Globus pallidus (tissue), 1 donor: Measurements from ENCODE around the gene VASN.
"Not testable (repeated sequence)": the region's sequence is repeated elsewhere in the genome, so short reads cannot be mapped to it uniquely, and the experiment has no call there.

Experiments
- DNase-seq: peaks from one replicate; pipeline ENCODE4 v3.0.0-alpha.2; 2015; ENCODE audit warnings: low spot score

The VASN gene

GRCh38 chr16:4385066-4385788 lies 13.6 kb downstream of the VASN start:
- DNase-seq: no peak

GRCh38 chr16:4385789-4386450 lies 14.3 kb downstream of the VASN start:
- DNase-seq: no peak

GRCh38 chr16:4386451-4386805 lies 14.8 kb downstream of the VASN start:
- no peak for DNase-seq

- no peak for DNase-seq
These were observed 15.4 kb downstream of the VASN start for GRCh38 chr16:4386951-4387565.

- DNase-seq: no peak
These were observed 16.1 kb downstream of the VASN start for GRCh38 chr16:4387781-4388180.

GRCh38 chr16:4388271-4389021 lies 16.8 kb downstream of the VASN start:
- no peak for DNase-seq

GRCh38 chr16:4389051-4389955 lies 17.7 kb downstream of the VASN start:
- DNase-seq: no peak

- DNase-seq: no peak
These were observed 18.9 kb downstream of the VASN start for GRCh38 chr16:4390266-4391260.

- no peak for DNase-seq
These were observed 20.2 kb downstream of the VASN start for GRCh38 chr16:4391631-4392381.

GRCh38 chr16:4392382-4393239 lies 21.0 kb downstream of the VASN start:
- DNase-seq: no peak

GRCh38 chr16:4393240-4393600 lies 21.6 kb downstream of the VASN start:
- DNase-seq: no peak

- DNase-seq: not testable (repeated sequence)
These were observed 22.2 kb downstream of the VASN start for GRCh38 chr16:4393850-4394249.

GRCh38 chr16:4395055-4395726 lies 23.5 kb downstream of the VASN start:
- DNase-seq: no peak

- DNase-seq: no peak
These were observed 27.5 kb downstream of the VASN start for GRCh38 chr16:4399001-4399730.

- no peak for DNase-seq
These were observed 29.4 kb downstream of the VASN start for GRCh38 chr16:4401094-4401501.

- DNase-seq: no peak
These were observed 29.9 kb downstream of the VASN start for GRCh38 chr16:4401510-4401909.

- peak; percentile 67 for DNase-seq
These were observed 30.9 kb downstream of the VASN start for GRCh38 chr16:4402439-4403132.
